NCI-H82 treated with DMSO at 0.1 percent for 48 hours (cell line): ENCODE results near the gene SSTR5.
"Not testable (repeated sequence)": the region's sequence is repeated elsewhere in the genome, so short reads cannot be mapped to it uniquely, and the experiment has no call there.

Experiments
- DNase-seq: peaks from one replicate; lab custom pipeline; 2025; ENCODE audit not compliant: unreplicated experiment; lab: John Stamatoyannopoulos, UW

Gene SSTR5

GRCh38 chr16:1089822-1090619, 17.5 kb downstream of the SSTR5 start:
- DNase-seq, result no peak

- no peak for DNase-seq
These were observed 18.4 kb downstream of the SSTR5 start for GRCh38 chr16:1090620-1091587.

- no peak for DNase-seq
These were observed 19.5 kb downstream of the SSTR5 start for GRCh38 chr16:1091992-1092552.

GRCh38 chr16:1092685-1093283, 20.2 kb downstream of the SSTR5 start:
- not testable (repeated sequence) for DNase-seq

DNA sequence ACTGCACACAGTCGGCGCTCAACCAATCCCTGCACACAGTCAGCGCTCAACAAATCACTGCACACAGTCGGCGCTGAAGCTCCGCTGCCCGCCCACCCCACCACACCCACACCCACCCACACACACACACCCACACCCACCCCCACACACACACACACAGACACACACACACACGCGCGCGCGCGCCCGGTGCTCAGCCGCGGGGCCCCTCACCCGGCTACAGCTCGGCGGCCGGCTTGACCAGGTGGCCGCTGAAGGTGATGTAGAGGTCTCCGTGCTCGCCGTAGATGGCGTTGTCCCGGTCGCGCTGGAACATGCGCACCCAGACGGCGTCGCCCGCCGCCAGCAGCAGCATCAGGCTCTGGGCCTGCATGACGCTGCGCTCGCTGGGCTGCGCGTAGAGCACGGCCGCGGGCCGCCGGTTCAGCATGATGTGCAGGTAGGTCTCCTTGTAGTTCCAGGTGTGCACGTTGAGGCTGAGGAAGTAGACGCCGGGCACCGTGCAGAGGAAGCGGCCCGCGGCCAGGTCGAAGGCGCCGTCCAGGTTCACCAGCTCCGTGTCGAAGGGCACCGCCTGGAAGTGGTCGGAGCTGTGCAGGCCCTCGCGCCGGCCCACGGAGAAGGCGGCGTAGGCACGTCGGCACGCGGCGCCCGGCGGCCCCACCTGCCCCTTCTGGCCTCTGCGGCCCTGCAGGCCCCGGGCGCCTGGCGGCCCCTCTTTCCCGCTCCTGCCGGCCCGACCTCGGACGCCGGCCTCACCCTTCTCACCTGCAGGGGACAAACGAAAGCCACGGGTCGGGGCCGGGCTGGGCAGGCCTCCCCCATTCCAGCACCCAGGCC, 21.0 kb downstream of the SSTR5 start:
- DNase-seq, result no peak

- DNase-seq, result no peak
These were observed 21.6 kb downstream of the SSTR5 start for GRCh38 chr16:1094124-1094479.

DNA sequence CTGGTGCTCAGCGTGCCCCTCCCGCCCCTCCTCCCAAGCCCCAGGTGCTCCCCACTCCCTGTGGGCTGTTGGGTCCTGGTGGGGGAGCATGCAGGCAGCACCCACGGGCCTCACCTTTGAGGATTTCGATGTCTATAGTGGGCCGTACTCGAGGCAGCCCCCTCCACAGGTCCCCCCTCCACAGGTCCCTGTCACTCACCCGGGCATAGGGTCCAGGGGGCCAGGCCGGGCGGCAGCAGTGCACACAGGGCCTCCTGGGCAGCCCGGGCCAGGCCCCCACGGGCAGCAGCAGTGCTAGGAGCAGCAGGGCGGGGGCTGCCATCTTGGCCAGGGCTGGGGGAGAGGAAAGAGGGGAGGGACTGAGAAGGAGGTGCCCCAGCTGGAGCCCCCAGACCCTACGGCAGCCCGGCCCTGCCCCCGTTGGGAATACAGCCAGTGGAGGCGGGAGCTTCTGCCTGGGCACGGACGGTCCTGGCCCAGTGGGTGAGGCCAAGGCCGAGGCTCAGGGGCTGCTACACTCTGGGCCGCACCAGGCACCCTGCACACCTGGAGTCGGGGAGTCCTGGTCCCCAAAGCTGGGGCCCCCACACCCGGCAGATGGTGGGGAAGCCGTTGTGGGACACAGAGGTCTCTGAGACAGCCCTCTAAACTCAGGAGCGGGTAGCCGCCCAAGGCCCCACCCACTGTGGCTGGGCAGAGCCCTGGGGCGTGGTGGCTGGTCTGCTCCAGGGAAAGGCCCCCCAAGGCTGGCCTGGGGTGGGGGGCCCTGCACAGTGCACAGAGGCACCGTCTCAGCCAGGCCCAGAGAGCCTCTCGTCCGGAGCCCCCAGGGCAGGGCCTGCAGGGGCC, 22.3 kb downstream of the SSTR5 start:
- DNase-seq, result no peak

- DNase-seq, result no peak
These were observed 23.1 kb downstream of the SSTR5 start for GRCh38 chr16:1095450-1096168.

- DNase-seq, result no peak
These were observed 23.9 kb downstream of the SSTR5 start, which contains the start of gene C1QTNF8 for GRCh38 chr16:1096169-1097082. Gene C1QTNF8, minus strand, starts transcription at chr16:1096244. Its CDS starts 1,322 bp downstream, at chr16:1094922.

GRCh38 chr16:1097156-1097555, 24.6 kb downstream of the SSTR5 start:
- DNase-seq, result no peak

DNA sequence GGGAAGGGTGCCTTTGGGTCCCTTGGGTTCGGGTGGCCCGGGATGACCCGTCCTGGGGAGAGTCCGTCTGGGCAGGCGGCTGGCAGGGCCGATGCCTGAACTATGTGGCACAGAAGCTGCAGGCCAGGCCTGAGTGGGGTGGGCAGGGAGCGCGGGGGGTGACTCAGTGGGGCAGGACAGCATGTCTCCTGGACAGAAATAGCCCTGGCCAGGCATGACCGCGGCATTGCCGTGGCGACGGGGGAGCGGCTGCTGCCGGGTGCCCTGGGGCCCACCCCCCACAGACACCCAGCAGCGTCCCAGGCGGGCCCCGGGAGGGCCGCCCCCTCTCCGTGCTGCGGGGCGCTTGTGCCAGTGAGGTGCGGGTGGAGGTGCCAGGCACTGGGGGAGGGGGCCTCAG, 25.3 kb downstream of the SSTR5 start:
- DNase-seq, result no peak

GRCh38 chr16:1098266-1098991, 25.9 kb downstream of the SSTR5 start:
- no peak for DNase-seq

- no peak for DNase-seq
These were observed 26.9 kb downstream of the SSTR5 start for GRCh38 chr16:1099189-1100083.

DNA sequence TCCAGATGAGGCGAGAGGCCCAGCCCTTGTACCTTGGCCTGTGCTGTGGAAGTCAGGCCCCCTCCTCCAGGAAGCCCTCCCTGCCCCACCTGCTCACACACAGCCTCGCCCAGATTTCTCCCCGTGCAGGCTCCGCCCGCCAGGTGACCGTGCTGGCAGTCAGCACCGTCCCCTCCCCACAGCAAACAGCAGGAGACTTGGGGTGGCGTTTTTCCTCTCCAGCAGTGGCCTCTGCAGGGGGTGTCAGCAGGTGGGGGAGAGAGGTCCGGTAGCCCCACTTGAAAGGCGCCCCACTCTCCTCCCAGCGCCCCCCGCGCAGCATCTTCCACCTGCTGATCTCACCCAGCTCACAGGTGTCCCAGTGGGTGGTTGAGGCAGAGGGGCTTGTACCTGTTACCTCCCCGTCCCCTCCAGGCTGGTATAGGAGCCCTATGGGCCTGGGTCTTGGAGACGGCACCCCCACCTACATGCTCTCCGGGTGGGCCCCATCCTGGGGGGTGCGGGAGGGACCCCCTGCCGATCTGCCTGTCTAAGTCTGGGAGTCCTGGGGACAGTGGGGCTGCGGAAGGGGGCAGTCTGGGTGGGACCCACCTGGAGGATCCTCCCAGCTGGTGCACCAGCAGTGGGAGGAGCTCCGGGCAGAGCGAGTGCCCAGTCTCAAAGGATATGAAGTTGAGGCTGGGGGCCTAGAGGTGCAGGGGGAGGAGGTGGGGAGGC, 27.7 kb downstream of the SSTR5 start:
- no peak for DNase-seq

DNA sequence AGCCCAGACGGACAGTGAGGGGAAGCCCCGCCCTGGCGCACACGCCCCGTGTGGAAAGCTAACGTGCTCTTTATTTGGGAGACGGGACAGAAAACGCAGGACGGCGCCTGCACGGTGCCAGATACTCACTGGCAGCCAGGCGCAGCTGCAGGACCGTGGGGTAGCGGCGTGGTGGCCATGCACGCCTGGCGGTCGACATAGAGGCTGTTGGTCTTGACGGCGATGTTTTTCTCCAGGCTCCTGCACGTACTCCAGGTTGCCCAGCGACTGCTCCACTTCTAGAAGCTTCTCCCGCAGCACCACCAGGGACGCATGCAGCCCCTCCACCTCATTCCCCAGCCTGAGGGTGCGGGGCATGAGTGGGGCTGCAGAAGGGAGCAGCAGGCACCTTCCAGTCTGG, 28.6 kb downstream of the SSTR5 start:
- DNase-seq, result no peak
